Large intestine (tissue), 3 donors: Measurements from ENCODE around the gene LACTBL1. TPM values are rescaled to one million over a fixed set of nuclear protein-coding genes. Genes with fewer than 3 reads are reported as not detected.
A peak's percentile ranks its signal among the peaks of the same experiment; 100 is the strongest.

ENCODE experiments used
- DNase-seq, 2 donors: peaks; one replicate each; pipeline versions ENCODE4 v3.0.0 to v3.0.0-alpha.2; 2013
- H3K27ac ChIP-seq: one replicate; pipeline ENCODE4 v1.5.1; 2013; ENCODE audit warnings: low read length
- H3K27me3 ChIP-seq: 2 replicates; pipeline ENCODE4 v1.6.1; 2013; ENCODE audit warnings: low read length; ENCODE audit not compliant: control insufficient read depth, insufficient read depth
- H3K36me3 ChIP-seq: 2 replicates; pipeline ENCODE4 v1.6.1; 2013; ENCODE audit warnings: low read length; ENCODE audit not compliant: control insufficient read depth, insufficient read depth
- H3K4me1 ChIP-seq: one replicate; pipeline ENCODE4 v1.6.1; 2013; ENCODE audit warnings: low read length; ENCODE audit not compliant: control insufficient read depth, insufficient read depth
- H3K4me3 ChIP-seq: one replicate; pipeline ENCODE4 v1.5.1; 2013; ENCODE audit warnings: low read length
- H3K9me3 ChIP-seq: one replicate; pipeline ENCODE4 v1.6.1; 2013; ENCODE audit warnings: mild to moderate bottlenecking, low read depth, low read length, moderate library complexity; ENCODE audit not compliant: control insufficient read depth
- WGBS: methylation state at CpG from one replicate; pipeline ENCODE4 v1.1.5; 2013; ENCODE audit warnings: low lambda C conversion rate; ENCODE audit not compliant: insufficient coverage; 5-methylcytosine and 5-hydroxymethylcytosine counted together
- polyA plus RNA-seq: library from polyadenylated mRNA; unstranded; fragments of 120-200 nt; gene quantifications from one replicate; pipeline ENCODE4 v1.2.1, GENCODE V29; 2013

The LACTBL1 gene
- polyA plus RNA-seq, 1 donor, result not detected

GRCh38 chr1:22962558-22962957 is 10.1 kb downstream of the LACTBL1 start:
- 75% methylated on average over 2 of the region's 3 CpGs for WGBS
- no peaks in the 10 kb centered on the region for H3K9me3 ChIP-seq

GRCh38 chr1:22959545-22960360 is 12.9 kb downstream of the LACTBL1 start:
- DNase-seq, result peak; percentile 27 to 65

More at GRCh38 chr1:22962558-22962957, 10.1 kb downstream of the LACTBL1 start:
- H3K4me3 ChIP-seq, result no peak overlapping the region
- DNase-seq, result no peak
- no peaks in the 10 kb centered on the region for H3K27me3 ChIP-seq
- H3K36me3 ChIP-seq, result no peaks in the 10 kb centered on the region
- no peak overlapping the region for H3K27ac ChIP-seq
- peaks cover 6% of the 10 kb centered on the region for H3K4me1 ChIP-seq

GRCh38 chr1:22958556-22958955 is 14.1 kb downstream of the LACTBL1 start:
- no peak overlapping the region for H3K4me3 ChIP-seq
- peaks cover 6% of the 10 kb centered on the region for H3K4me1 ChIP-seq
- peaks cover 27% of the 10 kb centered on the region for H3K27me3 ChIP-seq
- WGBS, result no CpG with 5 or more reads among the region's 9 CpGs
- H3K27ac ChIP-seq, result no peak overlapping the region
- peaks cover 2% of the 10 kb centered on the region for H3K9me3 ChIP-seq
- DNase-seq, result no peak
- H3K36me3 ChIP-seq, result no peaks in the 10 kb centered on the region

More at GRCh38 chr1:22959545-22960360, 12.9 kb downstream of the LACTBL1 start:
- Histone ChIP-seq H3K9me3 (no peaks in the 10 kb centered on the region), H3K27ac (no peak overlapping the region), H3K27me3 (peaks cover 15% of the 10 kb centered on the region), H3K4me3 (no peak overlapping the region), H3K36me3 (no peaks in the 10 kb centered on the region), H3K4me1 (peaks cover 6% of the 10 kb centered on the region)
- WGBS, result no CpG with 5 or more reads among the region's 7 CpGs

- DNase-seq, result no peak
- H3K4me3 ChIP-seq, result no peak overlapping the region
- H3K36me3 ChIP-seq, result no peaks in the 10 kb centered on the region
- WGBS, result no CpG with 5 or more reads among the region's 3 CpGs
- peaks cover 37% of the 10 kb centered on the region for H3K27me3 ChIP-seq
- H3K9me3 ChIP-seq, result peaks cover 5% of the 10 kb centered on the region
- peaks cover 6% of the 10 kb centered on the region for H3K4me1 ChIP-seq
- no peak overlapping the region for H3K27ac ChIP-seq
Measured at GRCh38 chr1:22957066-22957465, 15.6 kb downstream of the LACTBL1 start.

GRCh38 chr1:22955146-22955545 is 17.5 kb downstream of the LACTBL1 start:
- H3K27me3 ChIP-seq, result peaks cover 42% of the 10 kb centered on the region
- H3K27ac ChIP-seq, result no peak overlapping the region
- no peak overlapping the region for H3K4me3 ChIP-seq
- peaks cover 6% of the 10 kb centered on the region for H3K4me1 ChIP-seq
- no peak for DNase-seq
- peaks cover 5% of the 10 kb centered on the region for H3K9me3 ChIP-seq
- H3K36me3 ChIP-seq, result no peaks in the 10 kb centered on the region
- WGBS, result no CpG with 5 or more reads among the region's 7 CpGs

GRCh38 chr1:22953740-22954141 is 18.9 kb downstream of the LACTBL1 start:
- no CpG with 5 or more reads among the region's 38 CpGs for WGBS
- DNase-seq, result no peak
- Histone ChIP-seq H3K9me3 (peaks cover 5% of the 10 kb centered on the region), H3K27me3 (peaks cover 44% of the 10 kb centered on the region), H3K4me3 (no peak overlapping the region), H3K27ac (no peak overlapping the region), H3K4me1 (no peaks in the 10 kb centered on the region), H3K36me3 (no peaks in the 10 kb centered on the region)

- no CpG with 5 or more reads among the region's 92 CpGs for WGBS
- no peak overlapping the region for H3K27ac ChIP-seq
- H3K36me3 ChIP-seq, result no peaks in the 10 kb centered on the region
- no peaks in the 10 kb centered on the region for H3K4me1 ChIP-seq
- peaks cover 5% of the 10 kb centered on the region for H3K9me3 ChIP-seq
- peak in 1 of 2 donors; percentile 20 for DNase-seq
- no peak overlapping the region for H3K4me3 ChIP-seq
- peaks cover 44% of the 10 kb centered on the region for H3K27me3 ChIP-seq
Measured at GRCh38 chr1:22953057-22953739, 19.5 kb downstream of the LACTBL1 start.

- peaks cover 44% of the 10 kb centered on the region for H3K27me3 ChIP-seq
- no peak overlapping the region for H3K27ac ChIP-seq
- WGBS, result 92% methylated on average over 1 of the region's 5 CpGs
- H3K4me1 ChIP-seq, result no peaks in the 10 kb centered on the region
- DNase-seq, result no peak
- peaks cover 5% of the 10 kb centered on the region for H3K9me3 ChIP-seq
- no peaks in the 10 kb centered on the region for H3K36me3 ChIP-seq
- no peak overlapping the region for H3K4me3 ChIP-seq
Measured at GRCh38 chr1:22952694-22953056, 20.0 kb downstream of the LACTBL1 start.

GRCh38 chr1:22951796-22952195 is 20.9 kb downstream of the LACTBL1 start:
- Histone ChIP-seq H3K9me3 (peaks cover 5% of the 10 kb centered on the region), H3K27ac (no peak overlapping the region), H3K36me3 (no peaks in the 10 kb centered on the region), H3K4me3 (no peak overlapping the region), H3K4me1 (no peaks in the 10 kb centered on the region), H3K27me3 (peaks cover 44% of the 10 kb centered on the region)
- no peak for DNase-seq
- WGBS, result 100% methylated on average over 1 of the region's 3 CpGs

- 60% methylated on average over 2 of the region's 5 CpGs for WGBS
- Histone ChIP-seq H3K27me3 (peaks cover 31% of the 10 kb centered on the region), H3K4me1 (no peaks in the 10 kb centered on the region), H3K9me3 (peaks cover 5% of the 10 kb centered on the region), H3K36me3 (no peaks in the 10 kb centered on the region), H3K27ac (no peak overlapping the region), H3K4me3 (no peak overlapping the region)
- no peak for DNase-seq
Measured at GRCh38 chr1:22949822-22950331, 22.8 kb downstream of the LACTBL1 start.
